Measurements from ENCODE around the gene MAFF.
"Not testable (repeated sequence)": the region's sequence is repeated elsewhere in the genome, so short reads cannot be mapped to it uniquely, and the experiment has no call there.

The MAFF gene

GRCh38 chr22:38172832-38173640 is 28.8 kb upstream of the MAFF start:
- no peak for TF ChIP-seq CTCF (IDR thresholded peaks at IDR 0.05; ENCODE audit: insufficient read depth, missing control alignments)
- FAIRE-seq (no peak), DNase-seq (ENCODE audit: insufficient read length, low spot score) (no peak)

- DNase-seq (ENCODE audit: insufficient read length, low spot score), result no peak
- no peak for FAIRE-seq
- no peak for TF ChIP-seq CTCF (IDR thresholded peaks at IDR 0.05; ENCODE audit: insufficient read depth, missing control alignments)
Observed at GRCh38 chr22:38173641-38173906, 28.2 kb upstream of the MAFF start.

DNA sequence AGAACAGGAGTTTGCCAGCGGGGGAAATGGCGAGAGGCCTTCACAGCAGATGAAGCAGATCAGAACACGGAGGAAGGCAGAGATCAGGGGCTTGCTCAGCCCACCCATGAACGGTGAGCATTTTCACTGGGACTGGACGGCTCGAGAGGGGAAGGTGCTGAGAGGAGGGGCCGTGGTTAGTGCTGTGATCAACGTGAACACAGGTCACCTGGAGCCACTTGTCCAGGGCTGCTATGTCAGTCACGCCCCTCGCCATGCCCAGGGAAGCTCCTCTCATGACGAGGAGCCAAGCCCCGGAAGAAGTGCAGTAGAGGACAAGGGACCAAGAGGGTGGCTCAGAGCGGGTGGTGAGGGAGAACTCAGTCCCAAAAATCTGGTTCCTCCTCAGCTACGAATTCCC is 27.2 kb upstream of the MAFF start:
- DNase-seq (ENCODE audit: insufficient read length, low spot score) (no peak), FAIRE-seq (no peak)
- TF ChIP-seq CTCF (IDR thresholded peaks at IDR 0.05; ENCODE audit: insufficient read depth, missing control alignments), result no peak

GRCh38 chr22:38175206-38176118 is 26.3 kb upstream of the MAFF start:
- TF ChIP-seq CTCF (IDR thresholded peaks at IDR 0.05; ENCODE audit: insufficient read depth, missing control alignments), result no peak
- no peak for DNase-seq (ENCODE audit: insufficient read length, low spot score)
- FAIRE-seq, result no peak

DNA sequence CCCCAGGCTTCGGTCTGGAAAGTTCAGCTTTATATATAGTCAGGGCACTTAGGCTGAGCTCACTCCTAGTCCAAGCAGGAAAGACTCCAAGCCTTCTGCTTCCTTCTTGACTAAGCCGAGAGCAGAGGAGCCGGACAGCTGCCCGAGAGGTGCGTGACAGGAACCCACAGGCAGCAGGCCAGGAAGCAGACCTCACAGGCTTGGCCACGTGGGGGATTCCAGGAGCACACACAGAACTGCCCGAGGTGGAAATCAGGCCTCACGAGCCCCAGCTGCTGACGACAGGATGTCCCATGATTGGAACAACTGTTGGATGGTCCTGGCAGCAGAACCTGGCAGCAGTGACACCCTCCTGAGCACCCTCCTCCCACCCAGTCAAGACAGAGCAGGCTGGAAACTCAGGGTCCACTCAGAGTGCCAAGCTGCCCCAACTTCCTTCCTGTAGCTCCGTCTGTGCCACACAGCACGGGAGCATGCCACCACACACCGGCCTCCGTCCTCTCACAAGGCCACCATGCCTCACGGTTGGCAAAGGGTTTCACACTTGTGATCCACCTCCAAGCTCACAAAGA is 25.5 kb upstream of the MAFF start:
- FAIRE-seq (no peak), DNase-seq (ENCODE audit: insufficient read length, low spot score) (no peak)
- TF ChIP-seq CTCF (IDR thresholded peaks at IDR 0.05; ENCODE audit: insufficient read depth, missing control alignments), result no peak

GRCh38 chr22:38177044-38177443 is 24.8 kb upstream of the MAFF start:
- DNase-seq (ENCODE audit: insufficient read length, low spot score) (no peak), FAIRE-seq (no peak)
- TF ChIP-seq CTCF (IDR thresholded peaks at IDR 0.05; ENCODE audit: insufficient read depth, missing control alignments), result no peak

DNA sequence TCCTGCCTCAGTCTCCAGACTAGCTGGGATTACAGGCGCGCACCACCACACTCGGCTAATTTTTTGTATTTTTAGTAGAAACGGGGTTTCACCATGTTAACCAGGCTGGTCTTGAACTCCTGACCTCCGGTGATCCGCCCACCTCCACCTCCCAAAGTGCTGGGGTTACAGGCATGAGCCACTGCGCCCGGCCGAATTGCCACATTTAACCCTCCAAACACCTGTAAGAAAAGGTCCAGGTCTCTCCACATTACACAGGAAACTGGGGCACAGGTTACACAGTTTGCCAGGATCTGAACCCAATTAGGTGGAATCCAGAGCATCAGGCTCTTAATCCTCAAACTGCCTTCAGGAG is 24.2 kb upstream of the MAFF start:
- DNase-seq (ENCODE audit: insufficient read length, low spot score); FAIRE-seq: not testable (repeated sequence)

All from D721Med (cell line).